Lower lobe of right lung (tissue), 2 donors: Measurements from ENCODE around the gene HELZ. TPM values are rescaled to one million over a fixed set of nuclear protein-coding genes. Genes with fewer than 3 reads are reported as not detected.

Experiments used
- ATAC-seq, 2 donors: fragments of 200-7000 bp; cut with Tn5 transposase; one replicate each; pipeline ENCODE4 v1.9.1; 2020 to 2022; ENCODE audit warnings: mild to moderate bottlenecking in 2 of 2, moderate library complexity in 2 of 2
- DNase-seq: peaks from one replicate; pipeline ENCODE4 v3.0.0-alpha.2; 2020
- H3K27ac ChIP-seq: fragments of 200-600 bp; one replicate; pipeline ENCODE4 v1.8.0; 2022
- H3K27me3 ChIP-seq: fragments of 200-600 bp; one replicate; pipeline ENCODE4 v1.8.0; 2022; ENCODE audit warnings: low read depth
- H3K36me3 ChIP-seq: fragments of 200-600 bp; one replicate; pipeline ENCODE4 v1.8.0; 2022; ENCODE audit warnings: mild to moderate bottlenecking
- H3K4me1 ChIP-seq: fragments of 200-600 bp; one replicate; pipeline ENCODE4 v1.8.0; 2022
- H3K4me3 ChIP-seq: fragments of 200-600 bp; one replicate; pipeline ENCODE4 v1.8.0; 2022; ENCODE audit warnings: mild to moderate bottlenecking
- H3K9me3 ChIP-seq: fragments of 200-600 bp; one replicate; pipeline ENCODE4 v1.8.0; 2022
- intact Hi-C: fragments of 100-400 bp; cut with DNase I; formaldehyde crosslinking; loops from one replicate; pipeline ENCODE4 v1.11.0; 2022
- total RNA-seq: library from RNA; stranded (reverse); fragmentation: NEBNext Ultra II Directional; extraction: Animal tissue kit (Norgen Biotek cat#: 25700); gene quantifications from one replicate; pipeline ENCODE4 v1.2.1, GENCODE V29; 2021
- TF ChIP-seq, protein P1 (sequence below): fragments of 200-600 bp; IDR thresholded peaks from one replicate; pipeline ENCODE4 v1.8.0; 2022; ENCODE audit warnings: antibody characterized with exemption, mild to moderate bottlenecking
- donor health status: DM: no; HTN: yes; CAD: no; lungs with severe emphysema.

Gene HELZ
- total RNA-seq, 1 donor from 2014 or later = 68.9 TPM

DNA sequence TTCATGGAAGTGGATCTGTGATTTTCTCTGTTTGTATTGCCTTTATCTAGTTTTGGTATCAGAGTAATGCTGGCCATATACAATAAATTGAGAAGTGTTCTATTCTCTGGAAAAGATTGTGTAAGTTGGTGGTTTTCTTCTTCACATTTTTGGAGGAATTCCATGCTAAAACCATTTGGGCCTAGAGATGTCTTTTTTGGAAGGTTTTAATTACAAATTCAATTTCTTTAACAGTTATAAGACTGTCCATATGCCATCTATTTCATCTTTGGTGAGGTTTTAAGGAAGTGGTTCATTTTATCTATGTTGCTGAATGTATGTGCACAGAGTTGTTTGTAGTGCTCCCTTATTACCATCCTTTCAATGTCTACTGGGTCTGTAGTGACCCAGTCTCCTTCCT is 154.7 kb downstream of the HELZ start:
- Histone ChIP-seq H3K9me3 (no peaks in the 10 kb centered on the region), H3K4me3 (no peak overlapping the region), H3K27ac (no peak overlapping the region), H3K4me1 (no peaks in the 10 kb centered on the region), H3K27me3 (no peaks in the 10 kb centered on the region), H3K36me3 (peaks cover 29% of the 10 kb centered on the region)
- no peak for DNase-seq
- no peak for ATAC-seq
- TF ChIP-seq, protein P1, sequence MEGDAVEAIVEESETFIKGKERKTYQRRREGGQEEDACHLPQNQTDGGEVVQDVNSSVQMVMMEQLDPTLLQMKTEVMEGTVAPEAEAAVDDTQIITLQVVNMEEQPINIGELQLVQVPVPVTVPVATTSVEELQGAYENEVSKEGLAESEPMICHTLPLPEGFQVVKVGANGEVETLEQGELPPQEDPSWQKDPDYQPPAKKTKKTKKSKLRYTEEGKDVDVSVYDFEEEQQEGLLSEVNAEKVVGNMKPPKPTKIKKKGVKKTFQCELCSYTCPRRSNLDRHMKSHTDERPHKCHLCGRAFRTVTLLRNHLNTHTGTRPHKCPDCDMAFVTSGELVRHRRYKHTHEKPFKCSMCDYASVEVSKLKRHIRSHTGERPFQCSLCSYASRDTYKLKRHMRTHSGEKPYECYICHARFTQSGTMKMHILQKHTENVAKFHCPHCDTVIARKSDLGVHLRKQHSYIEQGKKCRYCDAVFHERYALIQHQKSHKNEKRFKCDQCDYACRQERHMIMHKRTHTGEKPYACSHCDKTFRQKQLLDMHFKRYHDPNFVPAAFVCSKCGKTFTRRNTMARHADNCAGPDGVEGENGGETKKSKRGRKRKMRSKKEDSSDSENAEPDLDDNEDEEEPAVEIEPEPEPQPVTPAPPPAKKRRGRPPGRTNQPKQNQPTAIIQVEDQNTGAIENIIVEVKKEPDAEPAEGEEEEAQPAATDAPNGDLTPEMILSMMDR = no peak
- intact Hi-C loops = no loop called here

DNA sequence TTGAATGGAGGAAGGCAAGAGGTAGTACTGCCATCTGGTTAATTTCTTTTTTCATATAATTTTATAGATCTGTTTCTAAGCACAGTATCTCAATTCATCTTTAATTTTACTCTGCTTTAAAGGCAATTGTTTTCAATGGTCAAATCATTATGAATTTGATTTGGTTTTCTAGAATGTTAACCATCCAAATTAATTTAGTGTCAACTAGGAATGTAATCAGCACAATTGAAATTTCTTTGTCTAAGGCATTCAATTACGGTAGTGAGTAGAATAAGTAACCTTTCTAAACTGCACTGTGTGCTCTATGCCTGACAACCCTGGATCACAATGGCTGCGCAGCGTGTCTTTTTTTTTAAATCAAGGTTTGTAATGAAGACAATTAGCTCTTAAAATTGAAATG is 156.4 kb downstream of the HELZ start:
- Histone ChIP-seq H3K9me3 (no peaks in the 10 kb centered on the region), H3K4me3 (no peak overlapping the region), H3K27ac (no peak overlapping the region), H3K27me3 (no peaks in the 10 kb centered on the region), H3K36me3 (peaks cover 37% of the 10 kb centered on the region), H3K4me1 (no peaks in the 10 kb centered on the region)
- DNase-seq = no peak
- intact Hi-C loops = no loop called here
- TF ChIP-seq, protein P1 = no peak
- no peak for ATAC-seq

DNA sequence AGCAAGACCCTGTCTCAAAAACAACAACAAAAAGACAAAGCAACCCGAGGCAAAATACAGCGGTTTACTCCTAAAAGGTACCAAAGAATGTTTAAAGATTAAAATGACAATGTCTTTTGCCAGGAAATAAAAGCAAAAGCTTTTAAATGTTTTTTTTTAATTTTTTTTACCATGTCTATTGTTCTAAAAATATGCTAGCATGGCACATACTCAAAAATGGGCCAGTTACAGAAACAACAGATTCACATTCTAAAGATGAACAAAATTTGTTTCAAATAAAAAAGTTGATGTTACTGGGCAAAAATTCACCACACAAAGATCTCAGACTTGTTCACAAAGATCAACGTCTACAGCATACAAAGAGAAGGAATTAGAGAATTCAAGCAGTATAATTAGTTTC is 159.6 kb downstream of the HELZ start:
- H3K4me1 ChIP-seq = no peaks in the 10 kb centered on the region
- peaks cover 33% of the 10 kb centered on the region for H3K36me3 ChIP-seq

DNA sequence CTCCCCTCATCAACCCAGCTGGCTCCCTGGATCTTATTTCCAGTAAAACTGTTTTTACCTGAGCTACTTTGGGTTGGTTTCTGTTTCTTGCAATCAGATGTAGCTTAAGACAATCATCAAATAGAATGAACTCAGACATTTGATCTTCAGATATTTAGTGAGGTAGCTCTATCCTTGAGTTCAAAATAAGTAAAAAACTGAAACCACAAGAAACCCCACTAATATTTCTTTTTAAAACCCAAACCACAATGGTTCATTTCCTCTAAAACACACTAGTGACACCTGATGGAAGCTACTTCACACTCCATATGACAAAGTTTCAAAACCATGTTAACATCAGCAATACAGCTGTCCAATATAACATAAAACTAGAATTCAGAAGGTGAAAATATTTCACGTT is 162.9 kb downstream of the HELZ start:
- ATAC-seq = no peak

More for the DNA sequence above, 159.6 kb downstream of the HELZ start:
- H3K4me3 ChIP-seq = no peak overlapping the region
- intact Hi-C loops = no loop called here
- TF ChIP-seq, protein P1 = no peak
- no peak for ATAC-seq
- no peaks in the 10 kb centered on the region for H3K9me3 ChIP-seq
- no peak overlapping the region for H3K27ac ChIP-seq
- no peaks in the 10 kb centered on the region for H3K27me3 ChIP-seq
- DNase-seq = no peak

DNA sequence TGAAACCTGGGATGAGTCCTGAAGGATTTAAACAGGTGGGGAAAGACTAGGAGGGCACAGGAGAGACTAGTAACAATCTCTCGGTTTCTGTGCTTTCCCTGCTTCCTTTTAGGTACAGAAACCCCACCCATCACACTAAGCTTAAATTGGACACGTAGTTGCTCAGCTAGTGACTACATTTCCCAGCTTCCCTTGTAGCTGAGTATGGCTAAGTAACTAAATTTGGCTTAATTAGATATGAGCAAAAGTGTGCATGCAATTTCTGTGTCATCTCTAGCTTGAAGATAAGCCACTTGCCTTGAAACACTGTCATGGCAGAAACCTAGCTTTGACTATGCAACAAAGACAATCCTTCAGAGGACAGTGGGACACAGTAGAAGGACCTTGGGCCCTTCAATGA is 164.2 kb downstream of the HELZ start:
- Histone ChIP-seq H3K4me1 (no peaks in the 10 kb centered on the region), H3K27ac (no peak overlapping the region), H3K36me3 (peaks cover 44% of the 10 kb centered on the region), H3K9me3 (no peaks in the 10 kb centered on the region), H3K4me3 (no peak overlapping the region), H3K27me3 (no peaks in the 10 kb centered on the region)
- intact Hi-C loops = no loop called here
- ATAC-seq (no peak), DNase-seq (no peak)
- TF ChIP-seq, protein P1 = no peak

More for the DNA sequence above, 162.9 kb downstream of the HELZ start:
- H3K9me3 ChIP-seq = no peaks in the 10 kb centered on the region
- no peak overlapping the region for H3K4me3 ChIP-seq
- no peak overlapping the region for H3K27ac ChIP-seq
- no peak for DNase-seq
- no peaks in the 10 kb centered on the region for H3K4me1 ChIP-seq
- TF ChIP-seq, protein P1 = no peak
- peaks cover 44% of the 10 kb centered on the region for H3K36me3 ChIP-seq
- intact Hi-C loops = no loop called here
- H3K27me3 ChIP-seq = no peaks in the 10 kb centered on the region

DNA sequence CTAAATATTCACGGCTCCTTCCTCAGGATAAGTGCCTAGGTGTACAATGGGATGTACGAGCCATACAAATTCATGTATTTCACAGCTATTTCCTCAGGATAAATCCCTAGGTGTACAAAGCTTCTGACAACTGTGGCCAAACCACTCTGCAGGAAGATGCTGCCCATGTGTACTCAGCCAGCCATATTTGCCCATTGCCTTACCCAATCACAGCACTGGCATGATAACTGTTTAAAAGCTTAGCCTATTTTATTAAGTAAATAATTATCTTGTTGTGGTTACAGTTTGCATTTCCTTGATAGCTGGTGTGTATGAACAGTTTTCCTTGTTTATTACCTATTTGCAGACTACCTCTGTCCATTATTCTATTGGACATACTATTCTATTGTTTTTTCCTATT is 165.5 kb downstream of the HELZ start:
- TF ChIP-seq, protein P1 = no peak
- DNase-seq (no peak), ATAC-seq (no peak)
- H3K4me3 ChIP-seq = no peak overlapping the region
- no peak overlapping the region for H3K27ac ChIP-seq
- H3K4me1 ChIP-seq = no peaks in the 10 kb centered on the region
- no peaks in the 10 kb centered on the region for H3K9me3 ChIP-seq
- peaks cover 36% of the 10 kb centered on the region for H3K36me3 ChIP-seq
- intact Hi-C loops = no loop called here
- H3K27me3 ChIP-seq = no peaks in the 10 kb centered on the region
